GM18520 (cell line): ENCODE results near the gene ZFX.
"Not testable (repeated sequence)": the region's sequence is repeated elsewhere in the genome, so short reads cannot be mapped to it uniquely, and the experiment has no call there.

Experiments used
- ATAC-seq: cut with Tn5 transposase; IDR thresholded peaks from one replicate; pipeline ENCODE4 v1.9.1; 2021; ENCODE audit not compliant: unreplicated experiment

Gene ZFX

DNA sequence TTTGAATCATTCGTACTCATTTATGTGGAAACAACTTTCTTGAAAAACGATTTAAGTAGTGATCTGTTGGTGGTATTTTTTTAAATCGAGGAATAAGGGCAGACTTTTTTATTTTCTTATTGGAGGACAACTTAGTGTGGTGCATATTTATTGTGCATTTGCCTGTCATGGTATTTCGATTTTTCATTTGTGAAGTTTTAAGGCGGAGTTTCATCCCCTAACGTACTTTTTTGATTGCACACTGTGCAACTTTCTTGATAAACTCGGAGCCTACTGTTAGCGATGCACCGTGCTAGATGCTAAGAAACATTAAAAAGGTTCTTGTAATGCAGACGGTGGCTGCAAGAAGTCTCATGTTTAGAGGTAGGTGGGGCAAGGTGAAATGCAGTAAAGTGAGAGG lies 1.4 kb downstream of the ZFX start:
- ATAC-seq = no peak

DNA sequence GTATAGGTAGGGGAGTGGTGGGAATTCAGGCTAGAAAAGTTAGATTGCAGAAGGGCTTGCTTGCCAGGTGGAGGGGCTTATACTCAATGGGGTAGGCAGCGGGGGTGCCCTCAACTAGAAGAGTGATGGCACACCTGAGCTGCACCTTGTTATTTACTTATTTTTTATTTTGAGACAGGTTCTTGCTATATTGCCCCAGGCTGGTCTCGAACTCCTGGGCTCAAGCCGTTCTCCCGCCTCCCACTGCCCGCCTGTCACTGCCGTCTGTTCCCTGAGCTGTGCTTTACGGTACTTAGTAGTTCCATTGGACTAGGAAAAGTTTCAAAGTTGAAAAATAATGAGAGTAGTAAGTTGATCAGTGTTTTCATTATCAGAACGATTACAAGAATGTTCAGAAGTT lies 2.0 kb downstream of the ZFX start:
- ATAC-seq = no peak

DNA sequence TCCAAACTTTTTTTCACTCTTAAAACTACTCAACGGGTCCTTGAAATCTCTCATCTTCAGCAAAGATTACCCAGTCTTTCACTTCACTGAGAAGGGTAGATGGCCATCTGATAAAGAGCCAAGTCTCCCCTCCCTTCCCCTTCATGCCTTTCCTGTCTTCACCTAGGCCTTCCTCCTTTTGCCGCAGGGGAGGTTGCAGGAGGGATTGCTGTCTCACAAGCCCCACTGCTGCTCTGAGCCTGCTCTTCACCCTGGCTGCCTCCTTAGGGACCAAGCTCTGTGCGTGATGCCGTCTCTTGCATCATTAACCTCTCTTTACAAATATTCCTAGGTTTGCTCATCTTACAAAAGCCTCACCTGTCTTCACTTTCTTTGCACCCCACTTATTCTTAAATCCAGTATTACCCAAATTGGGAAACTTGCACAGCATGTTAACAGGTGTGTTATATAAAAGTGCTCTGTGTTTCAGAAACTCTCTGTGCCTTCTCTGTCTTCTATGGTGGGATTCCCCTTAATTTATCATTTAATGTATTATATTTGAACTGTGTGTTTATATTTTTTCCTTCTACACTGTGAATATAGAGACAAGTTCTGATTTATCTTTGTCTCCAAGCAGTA lies 3.8 kb downstream of the ZFX start:
- no peak for ATAC-seq

DNA sequence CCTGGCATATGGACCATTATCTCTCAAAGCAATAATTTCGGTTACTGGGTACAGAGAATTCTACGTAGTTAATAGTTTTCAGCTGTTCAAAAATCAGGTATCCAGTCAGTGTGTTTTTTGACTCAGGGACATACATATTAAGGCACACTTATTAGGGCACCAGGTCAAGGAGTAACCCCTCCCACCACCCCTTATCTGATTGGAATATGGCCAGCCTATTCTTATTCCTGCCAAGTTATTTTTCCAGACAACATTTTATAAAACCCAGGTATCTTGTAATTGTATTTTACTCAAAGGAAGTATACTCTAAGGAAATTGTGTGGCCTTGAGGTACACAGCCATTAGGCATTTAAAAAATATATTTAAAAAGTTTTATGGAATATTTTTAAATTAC lies 4.3 kb downstream of the ZFX start:
- no peak for ATAC-seq

DNA sequence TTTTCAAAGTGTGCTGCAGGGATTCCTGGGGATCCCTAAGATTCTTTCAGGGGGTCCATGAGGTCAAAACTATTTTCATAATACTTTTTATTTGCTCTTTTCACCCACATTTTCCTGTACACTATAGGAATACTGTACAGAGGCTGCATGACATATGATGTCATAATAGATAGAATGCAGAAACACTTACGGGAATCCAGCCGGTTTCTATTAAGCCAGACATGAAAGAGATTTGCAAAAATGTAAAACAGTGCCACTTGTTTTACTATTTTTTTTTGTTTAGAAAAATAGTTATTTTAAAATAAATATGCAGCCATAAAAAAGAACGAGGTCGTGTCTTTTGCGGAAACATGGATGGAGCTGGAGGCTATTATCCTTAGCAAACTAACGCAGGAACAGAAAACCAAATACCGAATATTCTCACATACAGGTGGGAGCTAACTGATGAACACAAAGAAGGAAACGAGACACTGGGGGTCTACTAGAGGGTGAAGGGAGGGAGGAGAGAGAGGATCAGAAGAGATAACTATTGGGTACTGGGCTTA lies 5.0 kb downstream of the ZFX start:
- ATAC-seq = no peak

DNA sequence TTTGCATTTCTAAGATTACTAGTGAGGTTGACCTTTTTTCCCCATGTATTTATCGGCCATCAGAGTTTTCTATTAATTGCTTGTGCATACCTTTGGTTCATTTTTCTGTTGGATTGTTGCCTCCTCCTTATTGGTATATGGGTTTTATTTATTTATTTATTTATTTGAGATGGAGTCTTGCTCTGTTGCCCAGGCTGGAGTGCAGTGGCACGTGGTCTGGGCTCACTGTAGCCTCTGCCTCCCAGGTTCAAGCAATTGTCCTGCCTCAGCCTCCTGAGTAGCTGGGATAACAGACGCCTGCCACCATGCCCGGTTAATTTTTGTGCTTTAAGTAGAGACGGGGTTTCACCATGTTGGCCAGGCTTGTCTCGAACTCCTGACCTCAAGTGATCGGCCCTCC lies 6.2 kb downstream of the ZFX start:
- ATAC-seq = not testable (repeated sequence)

DNA sequence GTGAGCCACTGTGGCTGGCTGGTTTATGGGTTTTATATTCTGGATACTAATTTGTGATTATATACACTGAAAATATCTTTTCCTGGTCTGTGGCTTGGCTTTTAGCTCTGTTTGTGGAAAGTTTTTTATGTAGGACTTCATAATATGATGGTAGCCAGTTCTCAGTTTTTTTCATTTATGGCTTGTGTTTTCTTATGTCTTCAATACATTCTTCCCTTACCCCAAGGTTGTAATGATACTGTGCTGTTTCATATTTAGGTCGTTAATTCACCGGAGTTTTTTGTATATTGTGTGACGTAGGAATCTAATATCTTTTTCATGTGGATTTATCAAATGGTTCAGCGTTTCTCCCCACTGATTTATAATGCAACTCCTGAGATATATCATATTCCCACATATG lies 6.6 kb downstream of the ZFX start:
- ATAC-seq = no peak

DNA sequence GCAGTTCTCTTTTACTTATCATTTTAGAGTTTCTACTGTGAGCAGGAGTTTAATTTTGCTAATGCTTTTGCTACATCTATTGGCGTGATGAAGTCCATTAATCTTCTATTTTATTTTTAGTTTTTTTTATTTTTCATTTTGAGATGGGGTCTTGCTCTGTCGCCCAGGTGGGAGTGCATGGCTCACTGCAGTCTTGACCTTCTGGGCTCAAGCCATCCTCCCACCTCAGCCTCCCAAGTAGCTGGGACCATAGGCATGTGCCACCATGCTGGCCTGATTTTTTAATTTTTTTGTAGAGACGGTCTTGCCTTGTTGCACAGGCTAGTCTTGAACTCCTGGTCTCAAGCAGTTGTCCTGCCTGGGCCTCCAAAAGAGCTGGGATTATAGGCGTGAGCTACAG lies 9.4 kb downstream of the ZFX start:
- no peak for ATAC-seq

DNA sequence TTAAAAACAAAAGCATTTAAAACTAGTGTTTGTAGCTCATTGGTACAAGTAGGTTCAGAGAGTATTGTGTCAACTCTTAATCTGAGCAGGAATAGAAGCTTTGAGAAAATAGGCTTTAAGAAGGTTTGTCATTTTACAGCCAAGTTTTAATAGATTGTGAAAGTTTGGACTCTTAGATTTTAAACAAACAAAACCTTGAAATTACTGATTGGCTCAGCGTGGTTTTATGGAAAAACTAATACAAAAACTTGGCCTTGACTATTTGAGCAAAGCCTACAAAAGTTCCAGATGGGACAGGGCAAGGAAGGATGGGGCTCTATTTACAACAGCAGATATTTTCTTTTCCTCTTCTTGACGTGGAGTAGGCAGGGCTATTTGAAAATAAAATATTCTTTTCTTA lies 16.5 kb downstream of the ZFX start:
- ATAC-seq = no peak

DNA sequence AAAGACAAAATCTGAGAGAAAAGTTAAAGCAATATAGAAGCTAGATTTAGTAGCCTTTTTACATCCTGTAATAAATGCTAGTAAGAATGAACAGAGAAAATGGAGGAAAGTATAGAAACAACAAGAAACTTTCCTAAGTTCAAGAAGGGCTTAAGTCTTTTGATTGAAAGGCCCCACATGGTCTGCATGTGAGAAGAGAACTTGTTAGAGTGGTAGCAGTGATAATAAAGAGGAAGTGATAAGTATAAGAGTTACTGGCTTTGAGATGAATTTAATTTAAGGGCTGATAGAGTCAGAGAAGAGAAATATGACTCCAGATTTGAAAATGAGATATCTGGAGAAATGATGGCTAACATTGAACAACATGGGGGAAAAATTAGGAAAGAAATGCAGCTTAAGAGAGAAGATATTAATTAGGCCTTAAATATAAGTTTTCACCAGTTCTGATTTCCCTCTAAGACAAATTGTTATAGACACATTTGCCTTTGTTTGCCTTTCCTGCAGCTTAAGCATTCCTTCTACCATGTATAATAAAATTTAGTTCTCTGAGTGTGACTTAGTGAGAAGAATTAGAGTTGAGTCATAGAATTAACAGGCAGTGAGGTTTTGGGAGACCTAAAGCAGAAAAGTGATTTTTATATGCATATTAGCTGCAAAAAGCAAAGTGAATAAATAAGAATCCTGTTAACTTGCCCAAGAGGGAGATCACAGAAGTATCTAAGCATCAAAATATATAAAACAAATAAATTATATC lies 18.4 kb downstream of the ZFX start:
- ATAC-seq = no peak

DNA sequence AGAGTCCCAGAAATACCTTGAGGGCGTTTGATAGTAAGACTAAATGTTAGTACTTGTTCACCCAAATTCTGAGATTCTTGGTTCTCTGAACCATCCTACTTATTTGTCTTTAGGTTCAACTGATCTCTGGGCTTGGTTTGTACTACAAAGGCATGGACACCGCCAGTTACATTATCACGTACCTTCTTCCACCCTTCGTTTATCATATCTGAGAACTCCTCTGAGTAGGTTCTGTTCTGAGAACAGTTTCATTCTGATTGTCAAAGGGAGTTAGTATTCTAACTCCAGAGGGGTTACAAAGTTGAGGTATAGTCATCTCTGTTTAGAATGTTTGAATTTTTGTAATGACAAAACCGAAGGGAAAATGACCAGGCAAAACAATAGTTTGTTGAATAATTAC lies 19.3 kb downstream of the ZFX start:
- ATAC-seq = peak; percentile 59

DNA sequence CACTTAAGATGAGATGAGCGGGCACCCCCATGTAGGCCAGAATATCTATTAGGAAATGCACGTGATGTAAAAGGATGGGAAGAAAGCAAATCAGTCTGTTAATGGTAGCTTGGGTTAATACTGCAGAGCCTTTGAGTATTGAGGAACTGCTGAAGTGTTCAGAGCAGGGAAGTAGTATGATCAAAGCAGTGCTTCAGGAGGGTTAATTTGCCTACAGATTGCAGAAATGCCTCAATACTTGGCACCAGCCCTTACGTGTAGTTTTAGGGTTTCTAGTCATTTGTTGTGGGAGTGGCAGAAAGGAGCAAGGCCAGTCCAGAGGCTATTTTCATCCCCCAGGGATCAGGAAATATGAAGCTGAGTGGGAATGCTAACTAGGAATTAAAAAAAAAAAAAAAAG lies 19.7 kb downstream of the ZFX start:
- peak; percentile 51 for ATAC-seq

DNA sequence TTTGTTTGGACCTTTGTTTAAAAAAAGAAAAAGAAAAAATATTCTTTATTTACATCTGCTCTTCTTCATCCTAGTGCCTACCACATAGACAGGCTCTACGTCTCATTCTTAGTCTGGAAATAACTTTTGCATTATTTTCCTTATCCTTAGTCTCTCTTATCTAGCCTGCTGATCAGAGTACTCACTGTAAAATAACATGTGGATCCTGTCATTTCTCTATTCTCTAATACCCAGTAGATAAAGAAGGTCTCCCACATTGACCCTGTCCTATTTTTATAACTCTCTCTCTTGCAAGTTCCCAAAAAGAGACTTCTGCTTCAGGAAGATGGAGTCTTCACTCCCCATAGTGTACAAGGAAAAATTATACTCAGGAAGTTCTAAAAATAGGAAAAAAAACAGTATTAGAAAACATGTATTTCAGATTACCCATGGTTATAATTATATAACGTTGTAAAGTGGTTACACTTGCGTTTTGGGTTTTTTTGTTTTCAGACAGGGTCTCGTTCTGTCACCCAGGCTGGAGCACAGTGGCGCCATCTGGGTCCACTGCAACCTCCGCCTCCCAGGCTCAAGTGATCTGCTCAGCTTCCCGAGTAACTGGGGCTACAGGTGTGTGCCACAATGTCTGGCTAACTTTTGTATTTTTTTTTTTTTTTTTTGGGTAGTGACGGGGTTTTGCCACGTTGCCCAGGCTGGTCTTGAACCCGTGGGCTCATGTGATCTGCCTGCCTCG lies 23.8 kb downstream of the ZFX start:
- no peak for ATAC-seq

DNA sequence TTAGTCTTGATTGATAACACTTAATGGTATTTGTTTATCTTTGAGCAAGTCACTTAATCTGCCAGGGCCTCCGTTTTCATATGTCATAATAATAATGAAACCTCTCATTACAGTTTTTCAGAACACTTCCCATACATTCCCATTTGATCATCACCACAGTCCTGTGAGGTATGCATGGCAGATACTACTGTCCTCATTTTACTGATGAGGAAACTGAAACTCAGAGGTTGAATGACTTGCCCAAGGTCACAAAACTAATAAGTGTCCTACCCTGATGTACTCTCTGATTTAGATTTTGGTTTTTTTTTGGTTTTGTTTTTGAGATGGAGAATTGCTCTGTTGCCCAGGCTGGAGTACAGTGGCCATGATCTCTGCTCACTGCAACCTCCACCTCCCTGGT lies 25.7 kb downstream of the ZFX start:
- no peak for ATAC-seq

DNA sequence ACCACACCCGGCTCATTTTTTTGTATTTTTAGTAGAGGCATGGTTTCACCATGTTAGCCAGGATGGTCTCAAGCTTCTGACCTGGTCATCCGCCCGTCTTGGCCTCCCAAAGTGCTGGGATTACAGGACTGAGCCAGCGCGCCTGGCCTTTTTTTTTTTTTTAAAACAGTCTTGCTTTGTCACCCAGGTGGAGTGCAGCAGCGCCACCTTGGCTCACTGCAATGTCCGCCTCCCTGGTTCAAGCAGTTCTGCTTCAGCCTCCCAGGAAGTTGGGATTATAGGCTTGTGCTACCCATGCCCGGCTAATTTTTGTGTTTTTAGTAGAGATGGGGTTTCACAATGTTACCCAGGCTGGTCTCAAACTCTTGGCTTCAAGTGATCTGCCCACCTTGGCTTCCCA lies 28.9 kb downstream of the ZFX start:
- no peak for ATAC-seq

DNA sequence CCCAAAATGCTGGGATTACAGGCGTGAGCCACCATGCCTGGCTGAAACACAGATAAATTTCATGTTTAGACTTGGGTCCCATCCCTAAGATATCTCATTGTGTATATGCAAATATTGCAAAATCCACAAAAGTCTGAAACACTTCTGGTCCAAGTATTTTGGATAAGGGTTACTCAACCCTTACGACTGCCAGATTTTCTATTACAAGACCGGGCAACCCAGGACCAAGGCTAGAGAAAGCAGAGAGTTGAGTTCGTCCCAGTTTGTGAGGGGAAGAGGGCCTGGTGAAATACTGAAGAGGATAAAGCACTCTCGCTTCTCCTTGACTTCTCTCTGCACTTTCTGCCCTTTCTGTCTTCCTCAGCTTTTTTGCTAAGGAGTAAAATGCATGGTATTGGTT lies 34.5 kb downstream of the ZFX start:
- ATAC-seq = no peak

DNA sequence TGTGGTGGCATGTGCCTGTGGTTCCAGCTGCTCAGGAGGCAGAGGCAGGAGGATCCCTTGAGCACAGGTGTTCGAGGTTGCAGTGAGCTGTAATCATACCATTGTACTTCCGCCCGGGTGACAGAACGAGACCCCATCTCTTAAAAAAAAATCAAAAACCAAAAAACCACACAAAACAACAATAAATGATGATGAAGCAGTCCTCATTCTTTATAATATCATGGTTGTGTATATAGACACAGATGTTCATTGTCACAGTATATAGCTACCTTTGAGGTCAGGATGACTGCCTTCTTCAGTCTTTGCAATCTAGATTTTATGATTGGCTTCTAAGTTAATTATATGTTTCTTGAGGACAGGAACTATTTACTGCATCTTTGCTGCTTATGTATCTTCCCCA lies 37.0 kb downstream of the ZFX start:
- ATAC-seq = no peak

DNA sequence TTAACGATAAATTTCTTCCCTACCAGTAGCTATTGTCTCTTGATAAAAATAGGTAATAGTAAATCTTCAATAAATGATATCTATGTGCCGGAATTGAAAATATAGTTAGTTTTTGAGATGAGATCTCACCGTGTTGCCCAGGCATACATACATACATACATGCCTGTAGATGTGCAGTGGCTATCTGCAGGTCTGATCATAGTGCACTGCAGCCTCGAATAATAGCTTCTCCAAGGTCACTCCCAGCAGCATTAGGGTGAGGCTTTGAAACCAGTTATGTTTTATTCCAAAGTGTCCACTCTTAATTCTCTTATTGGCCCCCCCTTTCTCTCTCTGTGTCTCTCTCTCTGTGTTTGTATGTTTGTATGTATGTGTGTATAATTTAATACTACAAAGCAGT lies 37.5 kb downstream of the ZFX start:
- no peak for ATAC-seq

DNA sequence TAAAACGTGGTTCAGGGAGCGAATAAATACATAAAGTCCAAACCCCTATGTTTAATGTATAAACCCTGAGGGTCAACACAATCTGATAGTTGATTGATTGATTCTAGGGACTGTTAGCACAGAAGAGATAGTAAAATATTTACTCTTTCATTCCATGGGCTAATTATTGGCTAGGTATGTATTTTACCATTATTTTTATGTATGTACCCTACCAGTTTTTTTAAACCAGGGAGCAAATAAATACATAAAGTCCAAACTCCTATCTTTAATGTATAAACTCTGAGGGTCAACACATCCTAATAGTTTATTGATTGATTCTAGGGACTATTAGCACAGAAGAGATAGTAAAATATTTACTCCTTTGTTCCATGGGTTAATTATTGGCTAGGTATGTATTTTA lies 40.0 kb downstream of the ZFX start:
- ATAC-seq = no peak

DNA sequence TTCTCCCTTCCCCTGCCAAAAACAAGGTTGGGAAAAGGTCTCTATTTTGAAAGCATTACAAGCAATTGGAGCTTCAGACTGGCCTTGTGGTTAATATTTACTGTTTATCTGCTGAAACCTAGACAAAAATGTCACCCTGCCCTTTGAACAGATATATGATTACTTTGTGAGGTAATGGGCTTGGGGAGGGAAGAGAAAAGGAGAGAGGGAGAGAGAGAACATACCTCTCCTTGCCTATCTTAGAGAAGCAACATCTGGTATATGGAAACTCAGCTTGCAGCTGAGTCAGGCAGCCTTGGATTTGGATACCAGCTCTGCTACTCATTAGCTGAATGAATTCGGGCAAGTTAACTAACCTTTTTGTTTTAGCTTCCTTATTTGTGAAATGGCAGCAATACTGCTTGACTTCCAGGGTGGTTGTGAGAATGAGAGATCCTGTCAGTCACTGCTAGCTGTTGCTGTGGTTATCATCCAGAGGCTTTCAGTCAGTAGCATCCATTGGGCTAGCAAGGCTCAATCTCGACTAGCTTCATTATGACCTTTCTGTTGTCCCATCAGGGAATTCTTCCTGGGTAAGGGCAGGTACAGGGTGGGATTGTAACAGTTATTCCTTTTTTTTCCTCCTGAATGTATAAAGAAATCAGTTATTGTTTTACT lies 41.1 kb downstream of the ZFX start:
- ATAC-seq = no peak

DNA sequence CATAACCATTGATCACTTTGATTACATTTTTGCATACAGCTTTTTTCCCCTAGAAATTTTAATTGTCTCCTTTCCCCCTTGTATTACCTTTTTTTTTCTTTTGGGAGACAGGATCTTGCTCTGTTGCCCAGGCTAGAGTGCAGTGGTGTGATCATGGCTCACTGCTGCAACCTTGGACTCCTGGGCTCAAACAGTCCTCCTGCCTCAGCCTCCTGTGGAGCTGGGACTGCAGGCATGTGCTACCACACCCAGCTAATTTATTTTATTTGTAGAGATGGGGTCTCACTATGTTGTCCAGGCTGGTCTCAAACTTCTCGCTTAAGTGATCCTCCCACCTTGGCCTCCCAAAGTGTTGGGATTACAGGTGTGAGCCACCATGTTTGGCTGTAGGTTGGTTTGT lies 47.0 kb downstream of the ZFX start:
- ATAC-seq = no peak

DNA sequence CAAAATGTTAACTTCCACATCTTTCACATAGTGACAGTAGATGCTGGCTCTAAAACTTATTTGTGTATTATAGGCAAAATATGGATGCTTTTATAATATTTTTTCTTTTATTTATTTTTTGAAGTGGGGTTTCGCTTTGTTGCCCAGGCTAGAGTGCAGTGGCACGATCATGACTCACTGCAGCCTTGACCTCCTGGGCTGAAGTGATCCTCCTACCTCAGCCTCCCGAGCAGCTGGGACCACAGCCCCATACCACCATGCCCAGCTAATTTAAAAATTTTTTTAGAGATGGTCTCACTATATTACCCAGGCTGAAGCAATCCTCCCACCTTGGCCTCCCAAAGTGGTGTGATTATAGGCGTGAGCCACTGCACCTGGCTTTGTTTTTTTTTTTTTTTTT lies 48.6 kb downstream of the ZFX start:
- ATAC-seq = no peak
